Mesendoderm (in vitro differentiated cells): ENCODE measurements around the gene SYPL1.

Experiments used
- DNase-seq: peaks from one replicate; pipeline ENCODE4 v3.0.0; 2013
- H2AK5ac ChIP-seq: 2 replicates; pipeline ENCODE4 v1.6.1; 2013; ENCODE audit warnings: low read length, inconsistent platforms
- H2BK120ac ChIP-seq: 2 replicates; pipeline ENCODE4 v1.6.1; 2013; ENCODE audit warnings: low read depth, mild to moderate bottlenecking, low read length, moderate library complexity, mixed read lengths
- H2BK15ac ChIP-seq: replicated peaks from 2 replicates; pipeline ENCODE4 v1.6.1; 2013; ENCODE audit warnings: low read depth, mild to moderate bottlenecking, moderate library complexity
- H2BK5ac ChIP-seq: 2 replicates; pipeline ENCODE4 v1.6.1; 2013; ENCODE audit warnings: low read length, inconsistent platforms
- H3K18ac ChIP-seq: 2 replicates; pipeline ENCODE4 v1.6.1; 2013; ENCODE audit warnings: mild to moderate bottlenecking, low read length, mixed read lengths
- H3K23ac ChIP-seq: one replicate; pipeline ENCODE4 v1.6.1; 2013; ENCODE audit warnings: low read length
- H3K27ac ChIP-seq: 2 replicates; pipeline ENCODE4 v1.5.1; 2013; ENCODE audit warnings: low read depth, mild to moderate bottlenecking, inconsistent platforms, low read length, moderate library complexity
- H3K27me3 ChIP-seq: 2 replicates; pipeline ENCODE4 v1.6.1; 2013; ENCODE audit warnings: low read length, control low read depth, mild to moderate bottlenecking, inconsistent platforms; ENCODE audit not compliant: insufficient read depth, poor library complexity
- H3K36me3 ChIP-seq: 2 replicates; pipeline ENCODE4 v1.6.1; 2013; ENCODE audit warnings: low read length, inconsistent platforms; ENCODE audit not compliant: control insufficient read depth, insufficient read depth
- H3K4ac ChIP-seq: one replicate; pipeline ENCODE4 v1.6.1; 2013; ENCODE audit warnings: low read depth, mild to moderate bottlenecking, low read length, moderate library complexity
- H3K4me1 ChIP-seq: 2 replicates; pipeline ENCODE4 v1.6.1; 2013; ENCODE audit warnings: low read depth, low read length, inconsistent platforms; ENCODE audit not compliant: control insufficient read depth
- H3K4me2 ChIP-seq: 2 replicates; pipeline ENCODE4 v1.6.1; 2013; ENCODE audit warnings: low read length
- H3K4me3 ChIP-seq: 2 replicates; pipeline ENCODE4 v1.5.1; 2013; ENCODE audit warnings: mild to moderate bottlenecking, low read length
- H3K56ac ChIP-seq: one replicate; pipeline ENCODE4 v1.6.1; 2013; ENCODE audit warnings: low read length
- H3K79me1 ChIP-seq: 2 replicates; pipeline ENCODE4 v1.6.1; 2013; ENCODE audit warnings: low read length, inconsistent platforms
- H3K79me2 ChIP-seq: 2 replicates; pipeline ENCODE4 v1.6.1; 2013; ENCODE audit warnings: mild to moderate bottlenecking, low read length; ENCODE audit not compliant: control insufficient read depth, insufficient read depth
- H3K9ac ChIP-seq: 2 replicates; pipeline ENCODE4 v1.6.1; 2013; ENCODE audit warnings: low read length, inconsistent platforms
- H4K5ac ChIP-seq: one replicate; pipeline ENCODE4 v1.6.1; 2013; ENCODE audit warnings: low read length
- H4K8ac ChIP-seq: one replicate; pipeline ENCODE4 v1.6.1; 2013; ENCODE audit warnings: low read depth, mild to moderate bottlenecking, control low read depth, low read length, moderate library complexity
- WGBS: extraction: QIAGEN DNeasy Blood & Tissue Kit; methylation state at CpG from one replicate; pipeline ENCODE4 v1.1.7; 2013; ENCODE audit warnings: low lambda C conversion rate, missing lambda C conversion rate; ENCODE audit not compliant: insufficient coverage; ENCODE audit errors: extremely low coverage; 5-methylcytosine and 5-hydroxymethylcytosine counted together

Gene SYPL1

GRCh38 chr7:106064316-106064715, 47.8 kb downstream of the SYPL1 start:
- Histone ChIP-seq H3K79me1 (no peaks in the 10 kb centered on the region), H3K18ac (no peak overlapping the region), H3K4me1 (peaks cover 2% of the 10 kb centered on the region), H3K4me2 (no peak overlapping the region), H2BK120ac (no peak overlapping the region), H3K27me3 (no peaks in the 10 kb centered on the region), H3K4me3 (no peak overlapping the region), H3K27ac (no peak overlapping the region), H3K23ac (no peak overlapping the region), H3K56ac (no peak overlapping the region), H3K9ac (no peak overlapping the region), H3K36me3 (no peaks in the 10 kb centered on the region), H2BK5ac (no peak overlapping the region), H3K4ac (no peak overlapping the region), H4K8ac (no peak overlapping the region), H2AK5ac (peak overlapping the region; percentile 43), H2BK15ac (no peak overlapping the region), H4K5ac (no peak overlapping the region), H3K79me2 (no peaks in the 10 kb centered on the region)
- no CpG with 5 or more reads among the region's 8 CpGs for WGBS
- DNase-seq = no peak

GRCh38 chr7:106063692-106064091, 48.4 kb downstream of the SYPL1 start:
- H4K8ac ChIP-seq = no peak overlapping the region
- no peak overlapping the region for H3K27ac ChIP-seq
- no peak overlapping the region for H3K4ac ChIP-seq
- peaks cover 2% of the 10 kb centered on the region for H3K4me1 ChIP-seq
- no peaks in the 10 kb centered on the region for H3K79me2 ChIP-seq
- no CpG with 5 or more reads among the region's 2 CpGs for WGBS
- no peaks in the 10 kb centered on the region for H3K36me3 ChIP-seq
- no peak overlapping the region for H2BK120ac ChIP-seq
- H4K5ac ChIP-seq = no peak overlapping the region
- no peak overlapping the region for H2BK15ac ChIP-seq
- H3K4me2 ChIP-seq = no peak overlapping the region
- no peaks in the 10 kb centered on the region for H3K27me3 ChIP-seq
- no peak for DNase-seq
- H2BK5ac ChIP-seq = no peak overlapping the region
- no peak overlapping the region for H3K23ac ChIP-seq
- H3K79me1 ChIP-seq = no peaks in the 10 kb centered on the region
- no peak overlapping the region for H3K9ac ChIP-seq
- H2AK5ac ChIP-seq = no peak overlapping the region
- no peak overlapping the region for H3K18ac ChIP-seq
- no peak overlapping the region for H3K4me3 ChIP-seq
- H3K56ac ChIP-seq = no peak overlapping the region

GRCh38 chr7:106063024-106063423, 49.1 kb downstream of the SYPL1 start:
- Histone ChIP-seq H3K36me3 (no peaks in the 10 kb centered on the region), H2BK15ac (no peak overlapping the region), H3K4me2 (no peak overlapping the region), H3K23ac (no peak overlapping the region), H3K9ac (no peak overlapping the region), H3K27ac (no peak overlapping the region), H4K5ac (no peak overlapping the region), H2AK5ac (no peak overlapping the region), H4K8ac (no peak overlapping the region), H3K56ac (no peak overlapping the region), H3K27me3 (no peaks in the 10 kb centered on the region), H3K18ac (no peak overlapping the region), H2BK120ac (no peak overlapping the region), H3K79me2 (no peaks in the 10 kb centered on the region), H3K4me3 (no peak overlapping the region), H3K4ac (no peak overlapping the region), H2BK5ac (no peak overlapping the region), H3K79me1 (no peaks in the 10 kb centered on the region), H3K4me1 (peaks cover 2% of the 10 kb centered on the region)
- WGBS = no CpG with 5 or more reads among the region's 6 CpGs
- no peak for DNase-seq

- Histone ChIP-seq H2BK5ac (no peak overlapping the region), H3K18ac (no peak overlapping the region), H3K79me1 (no peaks in the 10 kb centered on the region), H4K5ac (no peak overlapping the region), H3K27ac (no peak overlapping the region), H3K9ac (no peak overlapping the region), H2BK15ac (no peak overlapping the region), H3K23ac (no peak overlapping the region), H3K4ac (no peak overlapping the region), H3K79me2 (no peaks in the 10 kb centered on the region), H2BK120ac (no peak overlapping the region), H3K4me3 (no peak overlapping the region), H3K36me3 (no peaks in the 10 kb centered on the region), H3K27me3 (no peaks in the 10 kb centered on the region), H3K4me1 (peaks cover 2% of the 10 kb centered on the region), H4K8ac (no peak overlapping the region), H2AK5ac (no peak overlapping the region), H3K4me2 (no peak overlapping the region), H3K56ac (no peak overlapping the region)
- WGBS = no CpG with 5 or more reads among the region's 2 CpGs
- DNase-seq = no peak
Observed at GRCh38 chr7:106062521-106062931, 49.6 kb downstream of the SYPL1 start.

GRCh38 chr7:106062006-106062405, 50.1 kb downstream of the SYPL1 start:
- Histone ChIP-seq H3K79me1 (no peaks in the 10 kb centered on the region), H4K8ac (no peak overlapping the region), H3K4me3 (no peak overlapping the region), H4K5ac (no peak overlapping the region), H3K4me1 (peaks cover 2% of the 10 kb centered on the region), H3K79me2 (no peaks in the 10 kb centered on the region), H3K9ac (no peak overlapping the region), H2BK5ac (no peak overlapping the region), H3K23ac (no peak overlapping the region), H2AK5ac (no peak overlapping the region), H2BK15ac (no peak overlapping the region), H3K4ac (no peak overlapping the region), H3K27me3 (no peaks in the 10 kb centered on the region), H3K36me3 (no peaks in the 10 kb centered on the region), H3K4me2 (no peak overlapping the region), H3K56ac (no peak overlapping the region), H3K18ac (no peak overlapping the region), H2BK120ac (no peak overlapping the region), H3K27ac (no peak overlapping the region)
- WGBS = no CpG with 5 or more reads among the region's 7 CpGs
- DNase-seq = no peak

GRCh38 chr7:106061301-106061979, 50.7 kb downstream of the SYPL1 start:
- Histone ChIP-seq H3K4me3 (no peak overlapping the region), H3K23ac (no peak overlapping the region), H3K4ac (no peak overlapping the region), H3K18ac (no peak overlapping the region), H2BK5ac (no peak overlapping the region), H3K4me2 (no peak overlapping the region), H2AK5ac (no peak overlapping the region), H3K36me3 (no peaks in the 10 kb centered on the region), H3K79me2 (no peaks in the 10 kb centered on the region), H3K56ac (no peak overlapping the region), H3K27me3 (no peaks in the 10 kb centered on the region), H3K9ac (no peak overlapping the region), H3K4me1 (peaks cover 2% of the 10 kb centered on the region), H4K5ac (no peak overlapping the region), H2BK15ac (no peak overlapping the region), H3K79me1 (no peaks in the 10 kb centered on the region), H4K8ac (no peak overlapping the region), H3K27ac (no peak overlapping the region), H2BK120ac (no peak overlapping the region)
- no peak for DNase-seq
- no CpG with 5 or more reads among the region's 9 CpGs for WGBS
